Cerebellar cortex (tissue), 1 donor: Measurements from ENCODE around the gene TMEM41B.
"Not testable (repeated sequence)": the region's sequence is repeated elsewhere in the genome, so short reads cannot be mapped to it uniquely, and the experiment has no call there.

Source experiments
- DNase-seq: peaks from one replicate; pipeline ENCODE4 v3.0.0-alpha.2; 2015; ENCODE audit warnings: low spot score

TMEM41B gene, protein sequence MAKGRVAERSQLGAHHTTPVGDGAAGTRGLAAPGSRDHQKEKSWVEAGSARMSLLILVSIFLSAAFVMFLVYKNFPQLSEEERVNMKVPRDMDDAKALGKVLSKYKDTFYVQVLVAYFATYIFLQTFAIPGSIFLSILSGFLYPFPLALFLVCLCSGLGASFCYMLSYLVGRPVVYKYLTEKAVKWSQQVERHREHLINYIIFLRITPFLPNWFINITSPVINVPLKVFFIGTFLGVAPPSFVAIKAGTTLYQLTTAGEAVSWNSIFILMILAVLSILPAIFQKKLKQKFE

DNA sequence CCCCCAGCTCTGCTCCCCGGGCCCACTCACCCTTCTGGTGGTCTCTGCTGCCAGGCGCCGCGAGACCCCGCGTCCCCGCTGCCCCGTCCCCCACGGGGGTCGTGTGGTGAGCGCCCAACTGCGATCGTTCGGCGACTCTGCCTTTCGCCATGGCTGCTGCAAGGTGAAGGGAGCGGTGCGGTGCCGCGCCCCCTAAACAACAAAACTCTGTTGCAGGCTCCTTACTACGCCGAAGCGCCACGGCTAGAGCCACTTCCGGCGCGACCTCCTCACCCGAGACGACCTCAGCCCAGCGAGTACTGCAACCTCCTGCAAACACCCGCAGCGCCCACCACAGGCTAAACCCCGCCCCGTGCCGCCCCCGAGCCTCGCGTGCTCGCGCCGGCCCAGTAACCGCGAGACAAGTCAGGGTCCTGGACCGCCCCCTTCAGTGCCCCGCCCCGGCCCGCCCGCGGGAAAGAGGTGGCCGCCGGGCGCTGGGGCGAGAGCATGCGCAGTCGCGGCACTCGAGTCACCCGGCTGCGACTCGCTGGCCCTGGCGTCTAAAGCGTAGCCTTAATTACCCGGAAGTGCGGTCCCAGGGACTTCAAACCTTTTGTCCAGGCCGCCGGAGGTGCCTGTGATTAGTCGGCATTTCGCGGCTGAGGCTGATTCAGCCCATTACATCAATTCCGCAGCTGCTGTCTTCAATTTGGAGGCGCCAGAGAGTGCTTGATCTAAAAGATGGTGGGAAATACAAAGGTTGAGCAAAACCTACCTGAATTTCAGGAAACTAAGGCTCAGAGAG lies at the start of gene TMEM41B:
TMEM41B (minus strand) TSS at position 303 of the 787 bp plus-strand sequence; CDS start at position 151, 152 bp downstream.
- peak; percentile 99 for DNase-seq

DNA sequence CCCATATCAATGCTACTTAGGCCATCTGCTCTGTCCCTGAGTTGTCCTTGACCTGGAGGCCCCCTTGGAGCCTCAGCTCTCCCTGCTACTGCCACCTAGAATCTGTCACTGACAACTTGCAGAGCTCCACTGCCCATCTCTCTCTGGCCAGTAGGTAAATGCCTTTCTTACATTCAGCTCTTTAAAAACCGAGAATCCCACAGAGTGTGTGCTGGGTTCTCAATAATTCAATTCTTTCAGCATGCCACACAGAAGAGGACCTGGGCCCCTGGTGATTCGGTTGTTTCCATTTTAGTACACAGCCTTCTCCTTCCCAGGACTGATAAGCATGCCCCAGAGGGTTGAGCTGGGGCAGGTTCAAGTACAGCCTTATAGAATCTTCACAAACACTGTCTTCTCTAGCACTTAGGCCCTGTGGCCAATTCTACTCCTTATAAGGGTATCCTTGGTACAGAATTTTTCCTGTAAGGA lies 48.0 kb upstream of the TMEM41B start:
- no peak for DNase-seq

GRCh38 chr11:9360862-9361622 lies 46.6 kb upstream of the TMEM41B start:
- not testable (repeated sequence) for DNase-seq

- DNase-seq, result no peak
Observed at GRCh38 chr11:9357041-9357440, 42.6 kb upstream of the TMEM41B start.

DNA sequence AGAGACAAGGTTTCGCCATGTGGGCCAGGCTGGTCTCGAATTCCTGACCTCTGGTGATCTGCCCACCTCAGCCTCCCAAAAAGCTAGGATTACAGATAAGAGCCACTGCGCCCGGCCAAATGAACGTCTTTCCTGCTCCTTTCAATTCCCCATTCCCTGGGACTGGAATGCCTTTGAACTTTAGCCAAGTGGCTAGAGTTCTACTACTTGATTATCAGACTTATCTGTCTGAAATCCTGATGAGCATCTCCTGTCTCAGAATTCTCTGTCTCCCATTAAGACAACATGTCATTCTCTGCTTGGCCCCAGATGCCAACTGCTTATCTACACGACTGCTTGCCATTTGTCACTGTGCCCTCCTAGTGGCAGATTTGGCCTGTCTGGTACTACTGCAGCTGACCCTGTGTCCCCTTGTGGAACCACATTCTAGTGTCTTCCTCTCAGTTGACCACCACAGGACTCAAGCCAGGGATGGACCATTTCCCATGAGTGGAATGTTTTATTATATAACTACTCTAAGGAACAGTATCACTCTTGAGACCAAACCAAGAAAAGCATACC lies 37.0 kb upstream of the TMEM41B start:
- DNase-seq, result no peak

DNA sequence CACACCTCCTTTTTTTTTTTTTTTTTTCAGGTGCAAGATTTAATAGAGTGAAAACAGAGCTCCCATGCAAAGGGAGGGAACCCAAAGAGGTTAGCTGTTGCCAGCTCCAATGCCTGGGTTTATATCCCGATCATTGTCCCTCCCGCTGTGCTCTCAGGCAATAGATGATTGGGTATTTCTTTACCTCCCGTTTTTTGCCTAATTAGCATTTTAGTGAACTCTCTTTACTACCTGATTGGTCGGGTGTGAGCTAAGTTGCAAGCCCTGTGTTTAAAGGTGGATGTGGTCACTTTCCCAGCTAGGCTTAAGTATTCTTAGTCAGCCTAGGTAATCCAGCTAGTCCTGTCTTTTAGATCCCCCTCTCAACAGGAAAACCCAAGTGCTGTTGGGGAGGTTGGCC lies 33.4 kb upstream of the TMEM41B start:
- not testable (repeated sequence) for DNase-seq

GRCh38 chr11:9347100-9347499 lies 32.7 kb upstream of the TMEM41B start:
- DNase-seq, result no peak

GRCh38 chr11:9344061-9344680 lies 29.8 kb upstream of the TMEM41B start:
- DNase-seq, result no peak

- DNase-seq, result no peak
Observed at GRCh38 chr11:9341638-9342178, 27.3 kb upstream of the TMEM41B start.

DNA sequence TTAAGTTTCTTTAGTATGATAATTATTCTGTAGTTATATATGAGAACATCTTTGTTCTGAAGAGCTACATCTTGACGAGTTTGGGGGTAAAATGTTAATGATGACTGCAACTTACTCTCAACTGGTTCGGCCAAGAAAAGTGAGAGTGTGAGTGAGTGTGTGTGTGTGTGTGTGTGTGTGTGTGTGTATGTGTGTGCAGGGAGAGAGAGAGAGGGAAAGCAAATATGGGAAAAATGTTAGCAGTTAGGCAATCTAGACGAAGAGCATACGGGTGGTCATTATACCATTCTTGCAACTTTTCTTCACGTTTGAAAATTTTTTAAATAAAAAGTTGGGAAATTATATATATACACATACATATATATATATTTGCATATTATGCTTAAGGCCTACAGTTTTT lies 18.3 kb upstream of the TMEM41B start:
- no peak for DNase-seq

- no peak for DNase-seq
Observed at GRCh38 chr11:9330387-9331384, 16.3 kb upstream of the TMEM41B start.

- DNase-seq, result no peak
Observed at GRCh38 chr11:9320047-9320446, 5.7 kb upstream of the TMEM41B start.

- not testable (repeated sequence) for DNase-seq
Observed at GRCh38 chr11:9319377-9320001, 5.1 kb upstream of the TMEM41B start.

DNA sequence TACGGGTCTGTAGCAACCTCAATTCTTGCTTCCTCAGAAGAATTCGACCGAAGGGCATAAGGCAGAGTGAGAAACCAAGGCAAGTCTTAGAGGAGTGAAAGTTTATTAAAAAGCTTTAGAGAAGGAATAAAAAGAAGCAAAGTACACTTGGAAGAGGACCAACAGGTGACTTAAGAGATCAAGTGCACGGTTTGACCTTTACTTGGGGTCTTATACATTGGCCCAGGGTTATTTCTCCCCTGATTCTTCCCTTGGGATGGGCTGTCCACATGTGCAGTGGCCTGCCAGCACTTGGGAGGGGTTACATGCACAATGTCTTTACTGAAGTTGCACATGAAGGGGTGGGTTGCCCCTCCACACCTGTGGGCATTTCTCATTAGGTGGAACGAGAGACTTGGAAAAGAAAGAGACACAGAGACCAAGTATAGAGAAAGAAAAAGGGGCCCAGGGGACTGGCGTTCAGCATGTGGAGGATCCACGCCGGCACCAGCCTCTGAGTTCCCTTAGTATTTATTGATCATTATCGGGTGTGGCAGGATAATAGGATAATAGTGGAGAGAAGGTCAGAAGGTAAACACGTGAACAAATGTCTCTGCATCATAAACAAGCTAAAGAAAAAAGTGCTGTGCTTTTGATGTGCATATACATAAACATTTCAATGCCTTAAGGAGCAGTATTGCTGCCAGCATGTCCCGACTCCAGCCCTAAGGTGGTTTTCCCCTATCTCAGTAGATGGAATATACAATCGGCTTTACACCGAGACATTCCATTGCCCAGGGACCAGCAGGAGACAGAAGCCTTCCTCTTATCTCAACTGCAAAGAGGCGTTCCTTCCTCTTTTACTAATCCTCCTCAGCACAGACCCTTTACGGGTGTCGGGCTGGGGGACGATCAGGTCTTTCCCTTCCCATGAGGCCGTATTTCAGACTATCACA lies 4.3 kb upstream of the TMEM41B start:
- not testable (repeated sequence) for DNase-seq

DNA sequence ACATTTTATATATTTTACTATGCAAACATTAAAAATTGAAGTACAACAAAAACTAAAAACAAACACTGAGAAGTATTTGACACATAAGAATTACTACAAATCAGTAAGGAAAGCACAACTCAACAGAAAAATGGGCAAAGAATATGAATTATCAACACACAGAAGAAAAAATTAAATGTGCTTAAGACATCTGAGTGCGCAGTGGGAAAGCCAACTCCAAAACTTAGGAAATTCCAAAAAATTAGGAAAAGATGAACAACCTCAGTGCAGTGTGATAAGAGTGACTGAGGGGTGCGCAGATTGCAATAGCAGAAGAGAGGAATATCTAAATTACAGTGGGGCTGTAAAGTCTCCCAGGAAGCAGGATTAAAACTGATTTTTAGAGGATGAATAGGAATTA lies 1.9 kb upstream of the TMEM41B start:
- DNase-seq, result no peak

- no peak for DNase-seq
Observed at GRCh38 chr11:9315078-9315688, 790 bp upstream of the TMEM41B start.

GRCh38 chr11:9313648-9314290 lies 624 bp downstream of the TMEM41B start:
- DNase-seq, result peak; percentile 40
